ENCODE measurements around the gene CSRP1. TPM values are rescaled to one million over a fixed set of nuclear protein-coding genes. Genes with fewer than 3 reads are reported as not detected.
A peak's percentile ranks its signal among the peaks of the same experiment; 100 is the strongest.

Gene CSRP1
- total and polyA plus RNA-seq, 9 of the 15 experiments (the other 6 are each of a cell fraction or from before 2014, with no cell fraction given), result 6.8 to 39.4 (median 23.7) TPM

DNA sequence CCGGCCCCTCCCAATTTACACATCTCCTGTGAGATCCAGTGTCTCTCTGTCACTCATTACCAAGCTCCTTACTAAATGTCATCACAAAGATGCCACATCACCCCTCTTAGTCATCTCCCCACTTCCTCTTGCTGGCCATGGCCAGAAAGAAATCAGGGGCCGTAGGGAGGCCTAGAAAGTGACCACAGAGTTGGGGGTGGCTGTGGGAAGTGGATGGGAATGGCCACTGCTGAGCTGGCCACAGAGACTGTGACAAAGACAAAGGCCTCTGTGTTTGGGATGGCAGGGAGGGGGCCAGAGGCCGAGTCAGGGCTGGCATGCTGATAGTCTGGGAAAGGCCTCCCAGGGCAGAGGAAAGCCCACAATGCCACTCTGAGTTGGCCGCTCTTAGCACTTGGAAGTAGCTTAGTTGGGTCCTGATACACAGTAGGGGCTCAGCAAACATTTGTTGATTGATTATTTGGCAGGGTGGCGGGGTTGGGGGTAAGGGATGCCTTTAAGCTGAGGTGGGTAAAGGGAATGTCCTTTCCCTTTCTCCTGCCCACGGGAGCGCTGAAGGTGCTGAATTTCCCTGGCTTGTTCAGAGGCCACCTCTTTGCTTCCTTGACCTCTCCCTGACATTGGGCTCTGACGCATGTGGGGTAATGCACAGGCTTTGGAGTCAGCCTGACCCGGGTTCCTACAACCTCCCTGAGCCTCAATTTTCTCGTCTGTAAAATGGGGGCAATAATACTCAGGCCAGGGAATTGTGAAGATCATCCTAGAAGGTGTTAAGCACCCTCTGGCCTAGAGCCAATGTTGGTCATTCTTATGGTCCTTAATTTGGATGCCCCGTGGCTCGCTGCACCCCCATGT, 45.2 kb upstream of the CSRP1 start (continued):
- TF ChIP-seq BRF2 (IDR thresholded peaks at IDR 0.05; ENCODE audit: borderline replicate concordance, insufficient read depth, insufficient read length) (no peak), ZNF589 (CRISPR knock-in tag; IDR thresholded peaks at IDR 0.05; ENCODE audit: low read depth) (peak; percentile 87), NFIC (IDR thresholded peaks at IDR 0.05) (peak; percentile 31; the same call in 1 of the 2 replicates), FOXK2 (conservative IDR thresholded peaks at IDR 0.05 in 1 of 2, IDR thresholded peaks at IDR 0.05 in 1 of 2; ENCODE audit: low read depth in 2 of 2) (peak in 1 of 2 experiments; percentile 37; a peak in 1 of 4 replicates), FOSL1 (tag; conservative IDR thresholded peaks at IDR 0.05) (peak; percentile 99), FOXP1 (CRISPR knock-in tag; IDR thresholded peaks at IDR 0.05) (peak; percentile 69; the same call in 1 of the 2 replicates), KAT2B (IDR thresholded peaks at IDR 0.05; ENCODE audit: low read depth, low read length) (no peak), CHD4 (IDR thresholded peaks at IDR 0.05; ENCODE audit: insufficient read depth, insufficient replicate concordance, low read depth, low read length, poor library complexity, severe bottlenecking) (peak; percentile 77), XRCC3 (IDR thresholded peaks at IDR 0.05) (no peak), ZNF655 (CRISPR knock-in tag; IDR thresholded peaks at IDR 0.05) (no peak), RNF2 (IDR thresholded peaks at IDR 0.05) (peak; percentile 51; the same call in 1 of the 2 replicates), NFE2L1 (tag; IDR thresholded peaks at IDR 0.05; ENCODE audit: borderline replicate concordance, low read depth) (no peak), HCFC1 (IDR thresholded peaks at IDR 0.05; ENCODE audit: low read depth, low read length) (no peak), EGR1 (conservative IDR thresholded peaks at IDR 0.05) (peak; percentile 44; the same call in 1 of the 2 replicates), ZNF431 (CRISPR knock-in tag; IDR thresholded peaks at IDR 0.05) (no peak; the same call in 1 of the 2 replicates), KDM5B (IDR thresholded peaks at IDR 0.05; ENCODE audit: insufficient replicate concordance, low read depth, low read length) (no peak)
- TF ChIP-seq, protein P1, sequence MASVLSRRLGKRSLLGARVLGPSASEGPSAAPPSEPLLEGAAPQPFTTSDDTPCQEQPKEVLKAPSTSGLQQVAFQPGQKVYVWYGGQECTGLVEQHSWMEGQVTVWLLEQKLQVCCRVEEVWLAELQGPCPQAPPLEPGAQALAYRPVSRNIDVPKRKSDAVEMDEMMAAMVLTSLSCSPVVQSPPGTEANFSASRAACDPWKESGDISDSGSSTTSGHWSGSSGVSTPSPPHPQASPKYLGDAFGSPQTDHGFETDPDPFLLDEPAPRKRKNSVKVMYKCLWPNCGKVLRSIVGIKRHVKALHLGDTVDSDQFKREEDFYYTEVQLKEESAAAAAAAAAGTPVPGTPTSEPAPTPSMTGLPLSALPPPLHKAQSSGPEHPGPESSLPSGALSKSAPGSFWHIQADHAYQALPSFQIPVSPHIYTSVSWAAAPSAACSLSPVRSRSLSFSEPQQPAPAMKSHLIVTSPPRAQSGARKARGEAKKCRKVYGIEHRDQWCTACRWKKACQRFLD (CRISPR knock-in tag; IDR thresholded peaks at IDR 0.05), result peak; percentile 88; the same call in 1 of the 2 replicates
- TF ChIP-seq, protein P2, sequence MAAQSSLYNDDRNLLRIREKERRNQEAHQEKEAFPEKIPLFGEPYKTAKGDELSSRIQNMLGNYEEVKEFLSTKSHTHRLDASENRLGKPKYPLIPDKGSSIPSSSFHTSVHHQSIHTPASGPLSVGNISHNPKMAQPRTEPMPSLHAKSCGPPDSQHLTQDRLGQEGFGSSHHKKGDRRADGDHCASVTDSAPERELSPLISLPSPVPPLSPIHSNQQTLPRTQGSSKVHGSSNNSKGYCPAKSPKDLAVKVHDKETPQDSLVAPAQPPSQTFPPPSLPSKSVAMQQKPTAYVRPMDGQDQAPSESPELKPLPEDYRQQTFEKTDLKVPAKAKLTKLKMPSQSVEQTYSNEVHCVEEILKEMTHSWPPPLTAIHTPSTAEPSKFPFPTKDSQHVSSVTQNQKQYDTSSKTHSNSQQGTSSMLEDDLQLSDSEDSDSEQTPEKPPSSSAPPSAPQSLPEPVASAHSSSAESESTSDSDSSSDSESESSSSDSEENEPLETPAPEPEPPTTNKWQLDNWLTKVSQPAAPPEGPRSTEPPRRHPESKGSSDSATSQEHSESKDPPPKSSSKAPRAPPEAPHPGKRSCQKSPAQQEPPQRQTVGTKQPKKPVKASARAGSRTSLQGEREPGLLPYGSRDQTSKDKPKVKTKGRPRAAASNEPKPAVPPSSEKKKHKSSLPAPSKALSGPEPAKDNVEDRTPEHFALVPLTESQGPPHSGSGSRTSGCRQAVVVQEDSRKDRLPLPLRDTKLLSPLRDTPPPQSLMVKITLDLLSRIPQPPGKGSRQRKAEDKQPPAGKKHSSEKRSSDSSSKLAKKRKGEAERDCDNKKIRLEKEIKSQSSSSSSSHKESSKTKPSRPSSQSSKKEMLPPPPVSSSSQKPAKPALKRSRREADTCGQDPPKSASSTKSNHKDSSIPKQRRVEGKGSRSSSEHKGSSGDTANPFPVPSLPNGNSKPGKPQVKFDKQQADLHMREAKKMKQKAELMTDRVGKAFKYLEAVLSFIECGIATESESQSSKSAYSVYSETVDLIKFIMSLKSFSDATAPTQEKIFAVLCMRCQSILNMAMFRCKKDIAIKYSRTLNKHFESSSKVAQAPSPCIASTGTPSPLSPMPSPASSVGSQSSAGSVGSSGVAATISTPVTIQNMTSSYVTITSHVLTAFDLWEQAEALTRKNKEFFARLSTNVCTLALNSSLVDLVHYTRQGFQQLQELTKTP (IDR thresholded peaks at IDR 0.05; ENCODE audit: low read depth in 1 of 2, partially characterized antibody in 2 of 2), result peak in 1 of 2 experiments; percentile 52
